Muscle of leg (tissue), 11 donors: ENCODE results near the gene CELF6. TPM values are rescaled to one million over a fixed set of nuclear protein-coding genes. Genes with fewer than 3 reads are reported as not detected.

Source experiments
- DNase-seq: peaks from one replicate; pipeline ENCODE4 v3.0.0; 2013
- H3K27ac ChIP-seq: one replicate; pipeline ENCODE4 v1.5.1; 2013; ENCODE audit warnings: mild to moderate bottlenecking, low read length, control low read depth
- H3K27me3 ChIP-seq: one replicate; pipeline ENCODE4 v1.6.1; 2013; ENCODE audit warnings: low read length; ENCODE audit not compliant: control insufficient read depth, insufficient read depth
- H3K36me3 ChIP-seq: one replicate; pipeline ENCODE4 v1.6.1; 2013; ENCODE audit warnings: low read length; ENCODE audit not compliant: control insufficient read depth, insufficient read depth
- H3K4me1 ChIP-seq: one replicate; pipeline ENCODE4 v1.6.1; 2013; ENCODE audit warnings: low read length; ENCODE audit not compliant: control insufficient read depth, insufficient read depth
- H3K4me3 ChIP-seq: one replicate; pipeline ENCODE4 v1.5.1; 2013; ENCODE audit warnings: low read length, control low read depth
- H3K9me3 ChIP-seq: replicated peaks from 2 replicates; pipeline ENCODE4 v1.6.1; 2013; ENCODE audit warnings: low read depth, low read length; ENCODE audit not compliant: control insufficient read depth
- WGBS: methylation state at CpG from one replicate; pipeline ENCODE4 v1.1.5; 2013; ENCODE audit warnings: missing lambda C conversion rate; ENCODE audit not compliant: insufficient coverage; 5-methylcytosine and 5-hydroxymethylcytosine counted together
- polyA plus RNA-seq, 8 donors: library from polyadenylated mRNA; unstranded; fragments of 120-200 nt; gene quantifications; one replicate each; pipeline versions ENCODE4 v1.2.1 to v1.2.3, GENCODE V29; 2013; ENCODE audit warnings: inconsistent platforms in 1 of 8, low replicate concordance in 1 of 8; ENCODE audit not compliant: insufficient read length in 8 of 8, insufficient read depth in 1 of 8
- total RNA-seq: library from RNA; stranded (reverse); fragments of 120-200 nt; gene quantifications from one replicate; pipeline ENCODE4 v1.2.4, GENCODE V29; 2013

Gene CELF6
- total and polyA plus RNA-seq, 9 donors: 0.48 to 2.6 (median 1.2) TPM

- H3K4me1 ChIP-seq: no peaks in the 10 kb centered on the region
- H3K27ac ChIP-seq: no peak overlapping the region
- H3K36me3 ChIP-seq: peaks cover 44% of the 10 kb centered on the region
- no peaks in the 10 kb centered on the region for H3K27me3 ChIP-seq
- DNase-seq: no peak
- no peak overlapping the region for H3K4me3 ChIP-seq
- no peaks in the 10 kb centered on the region for H3K9me3 ChIP-seq
Measured at GRCh38 chr15:72239652-72240051, 80.3 kb downstream of the CELF6 start.

DNA sequence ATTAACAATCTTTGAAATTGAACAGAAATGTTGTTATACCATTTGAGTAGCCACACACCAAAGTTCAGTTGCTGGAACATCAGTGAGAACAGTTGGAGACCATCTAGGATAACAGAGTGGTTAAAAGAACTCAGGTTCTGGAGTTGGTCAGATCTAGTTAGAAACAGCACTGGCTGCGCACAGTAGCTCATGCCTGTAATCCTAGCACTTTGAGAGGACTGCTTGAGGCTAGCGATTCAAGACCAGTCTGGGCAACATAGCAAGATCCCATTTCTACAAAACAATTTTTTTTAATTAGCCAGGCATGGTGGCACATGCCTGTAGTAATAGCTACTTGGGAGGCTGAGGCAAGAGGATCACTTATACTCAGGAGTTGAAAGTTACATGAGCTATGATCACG, 81.4 kb downstream of the CELF6 start:
- H3K36me3 ChIP-seq: peaks cover 34% of the 10 kb centered on the region
- no peak for DNase-seq
- no peak overlapping the region for H3K4me3 ChIP-seq
- no peak overlapping the region for H3K27ac ChIP-seq
- WGBS: 80% methylated on average over 1 of the region's 3 CpGs
- no peaks in the 10 kb centered on the region for H3K9me3 ChIP-seq
- H3K27me3 ChIP-seq: no peaks in the 10 kb centered on the region
- H3K4me1 ChIP-seq: no peaks in the 10 kb centered on the region

GRCh38 chr15:72237853-72238224, 82.1 kb downstream of the CELF6 start:
- Histone ChIP-seq H3K27me3 (no peaks in the 10 kb centered on the region), H3K27ac (no peak overlapping the region), H3K36me3 (peaks cover 28% of the 10 kb centered on the region), H3K4me1 (no peaks in the 10 kb centered on the region), H3K9me3 (no peaks in the 10 kb centered on the region), H3K4me3 (no peak overlapping the region)
- no peak for DNase-seq
- no CpG with 5 or more reads among the region's 1 CpG for WGBS

- Histone ChIP-seq H3K4me3 (no peak overlapping the region), H3K27me3 (no peaks in the 10 kb centered on the region), H3K4me1 (peaks cover 4% of the 10 kb centered on the region), H3K36me3 (peaks cover 22% of the 10 kb centered on the region), H3K27ac (no peak overlapping the region), H3K9me3 (no peaks in the 10 kb centered on the region)
- 50% methylated on average over 1 of the region's 3 CpGs for WGBS
- DNase-seq: peak; percentile 21
Measured at GRCh38 chr15:72237029-72237852, 82.7 kb downstream of the CELF6 start.

- H3K27me3 ChIP-seq: no peaks in the 10 kb centered on the region
- DNase-seq: no peak
- 80% methylated on average over 2 of the region's 2 CpGs for WGBS
- H3K27ac ChIP-seq: no peak overlapping the region
- no peak overlapping the region for H3K4me3 ChIP-seq
- peaks cover 15% of the 10 kb centered on the region for H3K36me3 ChIP-seq
- H3K4me1 ChIP-seq: peaks cover 6% of the 10 kb centered on the region
- H3K9me3 ChIP-seq: no peaks in the 10 kb centered on the region
Measured at GRCh38 chr15:72236381-72237003, 83.5 kb downstream of the CELF6 start.

DNA sequence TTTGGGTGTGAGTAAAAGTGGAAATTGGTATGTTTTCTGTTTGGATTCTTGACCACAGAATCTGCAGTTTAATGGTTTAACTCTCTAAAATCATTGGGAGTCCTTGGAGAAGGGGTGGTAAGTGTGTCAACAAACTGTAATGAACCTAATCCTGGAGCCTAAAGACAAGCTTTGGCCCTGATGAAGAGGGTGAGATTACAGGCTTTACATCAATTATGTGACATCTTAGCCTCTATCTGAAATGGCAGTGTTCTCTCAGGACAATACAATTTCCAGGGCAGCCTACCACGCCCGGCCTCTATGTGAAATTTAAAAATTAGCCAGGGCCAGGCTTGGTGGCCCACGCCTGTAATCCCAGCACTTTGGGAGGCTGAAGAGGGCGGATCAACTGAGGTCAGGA, 84.7 kb downstream of the CELF6 start:
- no peak overlapping the region for H3K27ac ChIP-seq
- H3K4me3 ChIP-seq: no peak overlapping the region
- H3K36me3 ChIP-seq: peaks cover 3% of the 10 kb centered on the region
- H3K4me1 ChIP-seq: peaks cover 6% of the 10 kb centered on the region
- H3K9me3 ChIP-seq: no peaks in the 10 kb centered on the region
- no peak for DNase-seq
- 81% methylated on average over 4 of the region's 4 CpGs for WGBS
- no peaks in the 10 kb centered on the region for H3K27me3 ChIP-seq

Other genes with a start within 250 kb of the CELF6 start
- gene MYO9A, start 202.0 kb downstream of the CELF6 start, total RNA-seq: 63.8 TPM
- 10 to 100 TPM; 18.6 to 32.3 (median 28.1) TPM for gene MYO9A, start 202.0 kb downstream of the CELF6 start, polyA plus RNA-seq
- 4.2 TPM for gene SENP8, start 201.8 kb downstream of the CELF6 start, total RNA-seq
- gene SENP8, start 201.8 kb downstream of the CELF6 start, polyA plus RNA-seq: 1 to 10 TPM; 3.3 to 5.9 (median 4.5) TPM
- gene GRAMD2A, start 122.4 kb downstream of the CELF6 start, total RNA-seq: 0.98 TPM
- 1 to 10 TPM in 6 of 8 donors, under 1 TPM in 2; 0.61 to 2.8 (median 1.6) TPM for gene GRAMD2A, start 122.4 kb downstream of the CELF6 start, polyA plus RNA-seq
- 727 TPM for gene PKM, start 89.0 kb downstream of the CELF6 start, total RNA-seq
- gene PKM, start 89.0 kb downstream of the CELF6 start, polyA plus RNA-seq: 100 to 1,000 TPM; 731 to 984 (median 848) TPM
- gene PARP6, start 47.6 kb downstream of the CELF6 start, total RNA-seq: 54.7 TPM
- 10 to 100 TPM; 39.0 to 64.2 (median 50.5) TPM for gene PARP6, start 47.6 kb downstream of the CELF6 start, polyA plus RNA-seq
- gene HEXA, start 55.9 kb upstream of the CELF6 start, total RNA-seq: 58.1 TPM
- 10 to 100 TPM; 42.6 to 59.9 (median 53.4) TPM for gene HEXA, start 55.9 kb upstream of the CELF6 start, polyA plus RNA-seq
- gene TMEM202, start 78.1 kb upstream of the CELF6 start, total RNA-seq: not detected
- under 1 TPM in 1 of 8 donors, not detected in 7; 0.21 TPM for gene TMEM202, start 78.1 kb upstream of the CELF6 start, polyA plus RNA-seq
- 54.2 TPM for gene ARIH1, start 154.2 kb upstream of the CELF6 start, total RNA-seq
- 100 to 1,000 TPM in 7 of 8 donors, 10 to 100 TPM in 1; 99.7 to 150 (median 125) TPM for gene ARIH1, start 154.2 kb upstream of the CELF6 start, polyA plus RNA-seq